IMR-90 (cell line): ENCODE data around the gene STOML2.

Experiments
- POLR2A ChIP-seq: IDR thresholded peaks from 2 replicates; pipeline ENCODE4 v1.6.1; 2012; ENCODE audit warnings: mild to moderate bottlenecking, low read depth, low read length
- RAD21 ChIP-seq: IDR thresholded peaks from 2 replicates; pipeline ENCODE4 v1.6.1; 2012; ENCODE audit warnings: low read length, improper control_type of control experiment
- RFX5 ChIP-seq: IDR thresholded peaks from 2 replicates; pipeline ENCODE4 v1.8.0; 2012; ENCODE audit warnings: low read depth, mild to moderate bottlenecking, low read length, moderate library complexity
- TF ChIP-seq, protein P1 (sequence below): conservative IDR thresholded peaks from 2 replicates; pipeline ENCODE4 v1.5.1; 2012; ENCODE audit warnings: mild to moderate bottlenecking, low read depth, low read length, improper control_type of control experiment
- TF ChIP-seq, protein P2 (sequence below): fragments of 150-350 bp; IDR thresholded peaks from 2 replicates; pipeline ENCODE4 v1.6.1; 2017; ENCODE audit warnings: mild to moderate bottlenecking, antibody characterized with exemption, low read length, low read depth

DNA sequence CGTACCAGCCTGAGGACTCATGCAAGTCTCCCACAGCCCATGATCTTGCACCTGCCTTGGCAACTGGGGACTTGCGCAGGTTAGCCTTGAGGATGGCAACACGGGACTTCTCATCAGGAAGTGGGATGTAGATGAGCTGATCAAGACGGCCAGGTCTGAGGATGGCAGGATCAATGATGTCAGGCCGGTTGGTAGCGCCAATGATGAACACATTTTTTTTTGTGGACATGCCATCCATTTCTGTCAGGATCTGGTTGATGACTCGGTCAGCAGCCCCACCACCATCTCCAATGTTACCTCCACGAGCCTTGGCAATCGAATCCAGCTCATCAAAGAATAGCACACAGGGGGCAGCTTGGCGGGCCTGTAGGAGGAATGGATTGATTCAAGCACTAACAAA, 43.5 kb downstream of the STOML2 start:
- TF ChIP-seq, protein P1, sequence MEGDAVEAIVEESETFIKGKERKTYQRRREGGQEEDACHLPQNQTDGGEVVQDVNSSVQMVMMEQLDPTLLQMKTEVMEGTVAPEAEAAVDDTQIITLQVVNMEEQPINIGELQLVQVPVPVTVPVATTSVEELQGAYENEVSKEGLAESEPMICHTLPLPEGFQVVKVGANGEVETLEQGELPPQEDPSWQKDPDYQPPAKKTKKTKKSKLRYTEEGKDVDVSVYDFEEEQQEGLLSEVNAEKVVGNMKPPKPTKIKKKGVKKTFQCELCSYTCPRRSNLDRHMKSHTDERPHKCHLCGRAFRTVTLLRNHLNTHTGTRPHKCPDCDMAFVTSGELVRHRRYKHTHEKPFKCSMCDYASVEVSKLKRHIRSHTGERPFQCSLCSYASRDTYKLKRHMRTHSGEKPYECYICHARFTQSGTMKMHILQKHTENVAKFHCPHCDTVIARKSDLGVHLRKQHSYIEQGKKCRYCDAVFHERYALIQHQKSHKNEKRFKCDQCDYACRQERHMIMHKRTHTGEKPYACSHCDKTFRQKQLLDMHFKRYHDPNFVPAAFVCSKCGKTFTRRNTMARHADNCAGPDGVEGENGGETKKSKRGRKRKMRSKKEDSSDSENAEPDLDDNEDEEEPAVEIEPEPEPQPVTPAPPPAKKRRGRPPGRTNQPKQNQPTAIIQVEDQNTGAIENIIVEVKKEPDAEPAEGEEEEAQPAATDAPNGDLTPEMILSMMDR: no peak
- TF ChIP-seq, protein P2, sequence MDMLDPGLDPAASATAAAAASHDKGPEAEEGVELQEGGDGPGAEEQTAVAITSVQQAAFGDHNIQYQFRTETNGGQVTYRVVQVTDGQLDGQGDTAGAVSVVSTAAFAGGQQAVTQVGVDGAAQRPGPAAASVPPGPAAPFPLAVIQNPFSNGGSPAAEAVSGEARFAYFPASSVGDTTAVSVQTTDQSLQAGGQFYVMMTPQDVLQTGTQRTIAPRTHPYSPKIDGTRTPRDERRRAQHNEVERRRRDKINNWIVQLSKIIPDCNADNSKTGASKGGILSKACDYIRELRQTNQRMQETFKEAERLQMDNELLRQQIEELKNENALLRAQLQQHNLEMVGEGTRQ: no peak
- TF ChIP-seq POLR2A (no peak), RAD21 (no peak), RFX5 (no peak)
